Measurements from ENCODE around the gene TMEFF2. TPM values are rescaled to one million over a fixed set of nuclear protein-coding genes. Genes with fewer than 3 reads are reported as not detected.
"Not testable (repeated sequence)": the region's sequence is repeated elsewhere in the genome, so short reads cannot be mapped to it uniquely, and the experiment has no call there.

Gene TMEFF2
- total RNA-seq, 1 donor from 2014 or later, result not detected

GRCh38 chr2:192122946-192123345 is 71.8 kb downstream of the TMEFF2 start:
- H3K4me3 ChIP-seq, result no peak overlapping the region
- no peaks in the 10 kb centered on the region for H3K4me1 ChIP-seq
- intact Hi-C loops (cut with DNase I), result no loop called here
- no peaks in the 10 kb centered on the region for H3K9me3 ChIP-seq
- no peak overlapping the region for H3K27ac ChIP-seq
- H3K27me3 ChIP-seq, result no peaks in the 10 kb centered on the region
- DNase-seq (no peak), ATAC-seq (no peak)
- TF ChIP-seq CTCF (IDR thresholded peaks at IDR 0.05), result no peak
- H3K36me3 ChIP-seq, result no peaks in the 10 kb centered on the region

- no peak for TF ChIP-seq CTCF (IDR thresholded peaks at IDR 0.05)
- ATAC-seq, result no peak
Observed at GRCh38 chr2:192122141-192122540, 72.6 kb downstream of the TMEFF2 start.

GRCh38 chr2:192119536-192119935 is 75.2 kb downstream of the TMEFF2 start:
- Histone ChIP-seq H3K4me1 (no peaks in the 10 kb centered on the region), H3K27ac (no peak overlapping the region), H3K36me3 (no peaks in the 10 kb centered on the region), H3K27me3 (no peaks in the 10 kb centered on the region), H3K9me3 (no peaks in the 10 kb centered on the region), H3K4me3 (no peak overlapping the region)
- no peak for TF ChIP-seq CTCF (IDR thresholded peaks at IDR 0.05)
- DNase-seq, result no peak
- ATAC-seq, result no peak
- intact Hi-C loops (cut with DNase I), result no loop called here

More at GRCh38 chr2:192122141-192122540, 72.6 kb downstream of the TMEFF2 start:
- DNase-seq, result no peak
- Histone ChIP-seq H3K27ac (no peak overlapping the region), H3K27me3 (no peaks in the 10 kb centered on the region), H3K4me1 (no peaks in the 10 kb centered on the region), H3K4me3 (no peak overlapping the region), H3K9me3 (no peaks in the 10 kb centered on the region), H3K36me3 (no peaks in the 10 kb centered on the region)
- intact Hi-C loops (cut with DNase I), result no loop called here

GRCh38 chr2:192117705-192118104 is 77.0 kb downstream of the TMEFF2 start:
- DNase-seq, result no peak
- no peaks in the 10 kb centered on the region for H3K9me3 ChIP-seq
- no peak overlapping the region for H3K27ac ChIP-seq
- TF ChIP-seq CTCF (IDR thresholded peaks at IDR 0.05), result no peak
- intact Hi-C loops (cut with DNase I), result no loop called here
- no peak overlapping the region for H3K4me3 ChIP-seq
- no peaks in the 10 kb centered on the region for H3K36me3 ChIP-seq
- no peaks in the 10 kb centered on the region for H3K27me3 ChIP-seq
- H3K4me1 ChIP-seq, result no peaks in the 10 kb centered on the region
- no peak for ATAC-seq

GRCh38 chr2:192111536-192111935 is 83.2 kb downstream of the TMEFF2 start:
- ATAC-seq; H3K27me3 ChIP-seq; H3K27ac ChIP-seq; H3K4me1 ChIP-seq; H3K9me3 ChIP-seq; H3K4me3 ChIP-seq; H3K36me3 ChIP-seq; intact Hi-C loops (cut with DNase I); DNase-seq: not testable (repeated sequence)

GRCh38 chr2:192099742-192100141 is 95.0 kb downstream of the TMEFF2 start:
- Histone ChIP-seq H3K9me3 (no peaks in the 10 kb centered on the region), H3K4me1 (no peaks in the 10 kb centered on the region), H3K27me3 (no peaks in the 10 kb centered on the region), H3K4me3 (no peak overlapping the region), H3K36me3 (no peaks in the 10 kb centered on the region), H3K27ac (no peak overlapping the region)
- intact Hi-C loops (cut with DNase I), result no loop called here
- no peak for ATAC-seq
- DNase-seq, result no peak
- TF ChIP-seq CTCF (IDR thresholded peaks at IDR 0.05), result no peak
